Stimulated activated CD4-positive, alpha-beta T cell treated with anti-CD3 and anti-CD28 coated beads, Interleukin-4, amount 100 ng/mL, for 4 hours (primary cell): ENCODE measurements around the gene TMEM179.
"Not testable (repeated sequence)": the region's sequence is repeated elsewhere in the genome, so short reads cannot be mapped to it uniquely, and the experiment has no call there.

Experiments used
- DNase-seq, 2 experiments: peaks; one replicate each; pipeline ENCODE4 v3.0.0-alpha.2; 2020

The TMEM179 gene

GRCh38 chr14:104604458-104605449, at the start of gene TMEM179:
TMEM179 (minus strand) TSS chr14:104604772; CDS start chr14:104604741, 31 bp downstream.
- DNase-seq: no peak

DNA sequence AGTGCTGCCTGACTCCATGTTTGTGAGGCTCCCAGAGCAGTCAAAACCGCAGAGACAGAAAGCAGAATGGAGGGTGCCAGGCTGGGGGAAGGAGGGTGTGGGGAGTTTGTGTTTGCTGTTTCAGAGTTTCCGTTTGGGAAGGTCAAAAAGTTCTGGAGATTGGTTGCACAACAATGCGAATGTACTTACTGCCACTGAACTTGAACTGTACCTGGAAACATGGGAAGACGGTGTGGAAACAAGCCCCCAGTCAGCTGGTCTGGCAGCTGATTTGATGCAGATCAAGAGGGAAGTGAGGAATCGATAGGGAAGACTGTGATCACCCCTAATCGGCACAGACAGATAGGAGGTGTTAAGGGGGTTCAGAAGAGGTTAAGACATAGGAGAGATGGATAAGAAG, 49.5 kb upstream of the TMEM179 start:
- no peak for DNase-seq

- not testable (repeated sequence) for DNase-seq
Measured at GRCh38 chr14:104653130-104653920, 48.8 kb upstream of the TMEM179 start.

- DNase-seq: no peak
Measured at GRCh38 chr14:104652386-104652785, 47.8 kb upstream of the TMEM179 start.

DNA sequence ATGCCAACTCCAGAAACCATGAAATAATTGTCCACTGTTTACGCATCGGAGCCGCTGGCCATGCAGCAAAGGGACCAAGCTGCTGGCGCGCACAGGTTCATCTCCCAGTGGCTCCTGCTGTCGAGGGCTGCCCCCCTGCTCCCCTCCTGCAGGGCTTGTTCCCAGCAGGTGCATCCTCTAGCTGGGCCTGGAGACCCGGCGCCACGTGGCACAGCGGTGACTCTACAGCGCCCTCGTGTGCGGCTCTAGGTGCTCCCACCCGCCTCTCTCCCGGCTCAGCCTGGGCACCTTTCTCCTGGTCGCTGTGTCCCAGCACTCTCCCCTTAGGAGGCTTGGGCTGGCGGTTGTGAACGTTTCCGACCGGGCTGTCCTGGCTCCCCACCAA, 47.3 kb upstream of the TMEM179 start:
- DNase-seq: no peak

DNA sequence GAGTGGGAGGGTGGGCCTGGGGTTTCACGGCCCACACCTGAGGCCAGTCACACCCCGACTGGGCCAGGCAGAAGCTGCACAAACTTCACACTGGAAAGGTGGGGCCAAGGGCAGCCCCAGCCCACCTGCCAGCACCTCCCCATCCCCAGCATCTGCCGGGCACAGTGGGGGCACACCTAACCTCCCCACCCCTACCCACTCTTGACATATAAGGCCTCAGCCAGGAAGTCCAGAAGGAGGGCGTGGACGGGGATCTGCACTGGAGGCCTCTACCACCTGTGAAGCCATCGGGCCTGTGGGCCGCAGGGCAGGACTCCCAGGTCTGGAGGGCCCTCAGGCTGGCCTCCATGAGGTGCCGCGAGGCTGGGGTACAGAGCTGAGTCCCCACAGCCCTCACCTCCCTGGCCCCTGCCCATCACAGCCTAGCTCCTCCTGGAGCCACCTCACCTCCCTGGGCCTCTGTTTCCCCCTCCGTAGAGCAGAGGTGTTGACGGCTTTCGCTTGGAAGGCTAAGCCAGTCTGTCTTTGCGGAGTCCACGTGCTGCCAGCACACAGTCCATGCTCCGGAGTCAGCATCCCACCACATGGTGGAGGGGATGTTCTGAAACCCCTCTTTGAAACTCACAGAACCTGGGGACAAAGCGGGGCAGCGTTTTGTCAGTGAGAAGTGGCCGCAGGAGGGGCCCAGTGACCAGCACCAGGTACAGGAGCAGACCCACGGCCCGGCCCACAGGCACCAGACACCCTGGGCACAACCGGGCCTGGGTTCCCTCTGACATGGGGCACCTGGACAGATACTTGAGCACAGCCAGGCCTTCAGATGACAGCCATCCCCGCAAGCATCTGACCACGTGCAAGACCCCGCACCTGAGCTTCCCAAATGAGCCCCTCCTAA, 46.7 kb upstream of the TMEM179 start:
- DNase-seq: no peak

- peak; percentile 52 to 66 for DNase-seq
Measured at GRCh38 chr14:104650057-104650980, 45.7 kb upstream of the TMEM179 start.

GRCh38 chr14:104647467-104648043, 43.0 kb upstream of the TMEM179 start:
- DNase-seq: no peak

GRCh38 chr14:104644656-104645378, 40.2 kb upstream of the TMEM179 start:
- no peak for DNase-seq

DNA sequence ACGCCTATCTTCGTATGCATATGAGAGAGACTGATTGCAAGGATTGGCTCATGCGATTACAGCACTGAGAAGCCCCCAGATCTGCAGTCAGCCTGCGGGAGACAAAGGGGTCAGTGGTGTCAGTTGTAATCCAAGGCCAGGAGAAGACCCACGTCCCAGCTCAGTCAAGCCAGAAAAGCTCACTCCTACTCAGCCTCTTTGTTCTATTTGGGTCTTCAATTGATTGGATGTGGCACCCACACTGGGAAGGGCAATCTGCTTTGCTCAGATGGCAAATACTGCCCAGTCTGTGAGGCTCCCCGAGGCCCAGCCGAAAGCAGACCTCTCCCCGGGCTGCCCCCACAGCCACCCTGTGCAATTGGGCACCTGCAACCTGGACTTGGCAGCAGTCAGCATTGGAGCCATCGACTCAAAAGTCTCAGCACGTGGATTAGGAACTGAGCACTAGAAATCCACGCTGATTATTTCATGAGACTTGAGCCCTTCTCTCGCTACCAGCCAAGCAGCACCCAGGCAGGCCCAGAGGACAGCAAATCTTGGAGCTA, 39.6 kb upstream of the TMEM179 start:
- no peak for DNase-seq

GRCh38 chr14:104643306-104643705, 38.7 kb upstream of the TMEM179 start:
- DNase-seq: no peak

- DNase-seq: no peak
Measured at GRCh38 chr14:104642540-104642868, 37.9 kb upstream of the TMEM179 start.

- no peak for DNase-seq
Measured at GRCh38 chr14:104641753-104642539, 37.4 kb upstream of the TMEM179 start.

DNA sequence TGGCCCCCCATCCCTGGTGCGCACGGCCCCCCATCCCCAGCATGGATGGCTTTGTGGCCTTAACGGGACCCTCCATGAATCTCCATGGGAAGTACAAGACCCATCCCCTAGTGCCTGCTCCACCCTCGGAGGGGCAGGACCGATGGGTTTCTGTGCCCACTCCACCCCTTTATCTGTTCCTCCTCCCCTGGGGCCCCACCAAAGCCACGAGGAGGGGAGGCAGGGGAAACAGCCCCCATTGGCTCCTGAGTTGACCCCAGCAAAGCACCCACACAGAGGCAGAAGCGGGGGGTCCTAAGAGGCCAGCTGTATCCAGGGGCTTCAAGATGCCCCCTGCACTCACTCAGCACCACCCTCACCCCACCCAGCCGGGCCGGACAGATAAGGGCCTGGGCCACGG, 36.1 kb upstream of the TMEM179 start:
- no peak for DNase-seq

DNA sequence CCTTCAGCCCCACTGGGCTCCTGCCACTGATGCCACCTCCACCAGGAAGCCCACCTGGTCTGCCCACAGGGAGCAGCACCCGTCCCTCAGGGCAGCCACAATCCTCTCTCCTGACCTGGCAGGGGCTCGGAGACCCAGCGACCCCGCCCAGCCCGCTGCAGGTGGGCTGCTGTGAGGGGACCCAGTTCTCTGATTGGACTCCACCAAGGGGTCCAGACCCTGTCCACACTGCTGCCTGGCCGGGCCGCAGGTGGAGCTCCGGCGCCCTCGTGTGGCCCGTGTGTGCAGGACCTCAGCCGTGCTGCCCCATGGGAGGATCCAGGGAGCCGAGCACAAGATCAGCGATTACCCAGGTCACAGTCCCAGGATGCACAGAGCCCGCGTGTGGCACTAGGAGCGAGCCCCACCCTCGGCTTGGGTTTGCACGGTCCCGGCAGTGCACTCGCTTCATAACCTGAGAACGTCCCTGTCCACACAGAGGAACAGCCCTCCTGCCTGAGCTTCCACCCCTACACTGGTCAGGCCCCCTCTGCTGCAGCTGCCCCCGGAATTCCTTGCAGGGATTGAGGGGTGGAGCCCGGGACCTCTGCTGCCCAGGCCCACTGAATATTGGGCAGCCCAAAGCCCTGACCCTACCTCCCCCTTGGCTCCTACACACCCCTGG, 35.4 kb upstream of the TMEM179 start:
- DNase-seq: peak in 1 of 2 experiments; percentile 47

GRCh38 chr14:104639471-104639870, 34.9 kb upstream of the TMEM179 start:
- DNase-seq: no peak

- DNase-seq: no peak
Measured at GRCh38 chr14:104638927-104639450, 34.4 kb upstream of the TMEM179 start.

- no peak for DNase-seq
Measured at GRCh38 chr14:104638190-104638589, 33.6 kb upstream of the TMEM179 start.
